NB4 (cell line): Measurements from ENCODE around the gene NRSN1.

Experiments used
- DNase-seq: peaks from one replicate; pipeline ENCODE4 v3.0.0; 2010; ENCODE audit warnings: low read depth
- H3K4me3 ChIP-seq: one replicate; pipeline ENCODE4 v1.5.1; 2011; ENCODE audit warnings: mild to moderate bottlenecking, low read depth, low read length, moderate library complexity
- CTCF ChIP-seq: IDR thresholded peaks from one replicate; pipeline ENCODE4 v1.5.1; 2012; ENCODE audit warnings: low read depth, low read length
- MAX ChIP-seq: IDR thresholded peaks from 2 replicates; pipeline ENCODE4 v1.6.1; 2011; ENCODE audit warnings: low read depth, low read length
- MYC ChIP-seq: IDR thresholded peaks from 2 replicates; pipeline ENCODE4 v1.6.1; 2011; ENCODE audit warnings: low read depth, low read length
- POLR2A ChIP-seq: IDR thresholded peaks from 2 replicates; pipeline ENCODE4 v1.6.1; 2011; ENCODE audit warnings: mild to moderate bottlenecking; ENCODE audit not compliant: insufficient read length; ENCODE audit errors: extremely low read depth

The NRSN1 gene

GRCh38 chr6:24195836-24196597 lies 70.0 kb downstream of the NRSN1 start:
- no peak for DNase-seq
- no peak overlapping the region for H3K4me3 ChIP-seq
- TF ChIP-seq POLR2A (no peak), MAX (no peak), CTCF (no peak), MYC (no peak)
